Measurements from ENCODE around the gene EYA2. TPM values are rescaled to one million over a fixed set of nuclear protein-coding genes. Genes with fewer than 3 reads are reported as not detected.

EYA2 gene
- total RNA-seq, 1 experiment from 2014 or later, result not detected

DNA sequence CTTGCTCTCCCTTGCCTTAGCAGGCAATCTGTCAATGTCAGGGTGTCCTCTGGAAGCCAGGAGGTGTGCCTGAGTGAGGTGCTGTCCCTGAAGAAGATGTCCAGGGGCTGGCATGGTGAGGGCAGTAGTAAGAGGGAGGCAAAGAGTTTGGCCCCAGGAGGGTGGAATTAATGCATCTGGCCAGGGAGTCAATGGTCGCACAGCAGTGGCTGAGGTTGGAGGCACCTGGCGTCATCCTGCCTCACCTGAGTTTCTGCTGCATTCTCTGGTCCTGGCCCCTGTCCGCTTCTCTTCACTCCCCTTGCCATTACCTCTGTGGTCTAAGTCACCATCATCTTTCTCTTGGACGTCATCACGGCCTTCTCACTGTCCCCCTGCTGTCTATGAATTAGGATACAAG is 255.3 kb downstream of the EYA2 start:
- Mint-ChIP-seq H3K36me3 (ENCODE audit: insufficient read depth, unreplicated experiment) (no peaks in the 10 kb centered on the region), H3K9me3 (ENCODE audit: unreplicated experiment) (no peaks in the 10 kb centered on the region), H3K4me3 (ENCODE audit: unreplicated experiment) (no peak overlapping the region), H3K27ac (ENCODE audit: low read depth, unreplicated experiment) (no peak overlapping the region), H3K4me1 (ENCODE audit: insufficient read depth, unreplicated experiment) (peaks cover 6% of the 10 kb centered on the region), H3K27me3 (ENCODE audit: insufficient read depth, unreplicated experiment) (no peaks in the 10 kb centered on the region)
- DNase-seq (ENCODE audit: unreplicated experiment), result no peak
- CTCF ChIA-PET, result interaction anchor here (0.6 to 2.2 kb wide), 6 partner anchors 13 to 403 kb away, joined by 3 to 8 read pairs (median 5); no protein-coding TSS in a partner anchor
- BruUV-seq (replicated peaks), result no TSS peak
- intact Hi-C loops (cut with micrococcal nuclease), result loop anchor here (1.0 kb wide), 2 partner anchors 383 to 392 kb away; no protein-coding TSS in a partner anchor
- POLR2A ChIA-PET, result interaction anchor here (0.7 to 0.8 kb wide), 2 partner anchors 10 to 11 kb away, joined by 4 to 5 read pairs; no protein-coding TSS in a partner anchor
- TF ChIP-seq, protein P1, sequence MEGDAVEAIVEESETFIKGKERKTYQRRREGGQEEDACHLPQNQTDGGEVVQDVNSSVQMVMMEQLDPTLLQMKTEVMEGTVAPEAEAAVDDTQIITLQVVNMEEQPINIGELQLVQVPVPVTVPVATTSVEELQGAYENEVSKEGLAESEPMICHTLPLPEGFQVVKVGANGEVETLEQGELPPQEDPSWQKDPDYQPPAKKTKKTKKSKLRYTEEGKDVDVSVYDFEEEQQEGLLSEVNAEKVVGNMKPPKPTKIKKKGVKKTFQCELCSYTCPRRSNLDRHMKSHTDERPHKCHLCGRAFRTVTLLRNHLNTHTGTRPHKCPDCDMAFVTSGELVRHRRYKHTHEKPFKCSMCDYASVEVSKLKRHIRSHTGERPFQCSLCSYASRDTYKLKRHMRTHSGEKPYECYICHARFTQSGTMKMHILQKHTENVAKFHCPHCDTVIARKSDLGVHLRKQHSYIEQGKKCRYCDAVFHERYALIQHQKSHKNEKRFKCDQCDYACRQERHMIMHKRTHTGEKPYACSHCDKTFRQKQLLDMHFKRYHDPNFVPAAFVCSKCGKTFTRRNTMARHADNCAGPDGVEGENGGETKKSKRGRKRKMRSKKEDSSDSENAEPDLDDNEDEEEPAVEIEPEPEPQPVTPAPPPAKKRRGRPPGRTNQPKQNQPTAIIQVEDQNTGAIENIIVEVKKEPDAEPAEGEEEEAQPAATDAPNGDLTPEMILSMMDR (IDR thresholded peaks at IDR 0.05; ENCODE audit: unreplicated experiment), result no peak

DNA sequence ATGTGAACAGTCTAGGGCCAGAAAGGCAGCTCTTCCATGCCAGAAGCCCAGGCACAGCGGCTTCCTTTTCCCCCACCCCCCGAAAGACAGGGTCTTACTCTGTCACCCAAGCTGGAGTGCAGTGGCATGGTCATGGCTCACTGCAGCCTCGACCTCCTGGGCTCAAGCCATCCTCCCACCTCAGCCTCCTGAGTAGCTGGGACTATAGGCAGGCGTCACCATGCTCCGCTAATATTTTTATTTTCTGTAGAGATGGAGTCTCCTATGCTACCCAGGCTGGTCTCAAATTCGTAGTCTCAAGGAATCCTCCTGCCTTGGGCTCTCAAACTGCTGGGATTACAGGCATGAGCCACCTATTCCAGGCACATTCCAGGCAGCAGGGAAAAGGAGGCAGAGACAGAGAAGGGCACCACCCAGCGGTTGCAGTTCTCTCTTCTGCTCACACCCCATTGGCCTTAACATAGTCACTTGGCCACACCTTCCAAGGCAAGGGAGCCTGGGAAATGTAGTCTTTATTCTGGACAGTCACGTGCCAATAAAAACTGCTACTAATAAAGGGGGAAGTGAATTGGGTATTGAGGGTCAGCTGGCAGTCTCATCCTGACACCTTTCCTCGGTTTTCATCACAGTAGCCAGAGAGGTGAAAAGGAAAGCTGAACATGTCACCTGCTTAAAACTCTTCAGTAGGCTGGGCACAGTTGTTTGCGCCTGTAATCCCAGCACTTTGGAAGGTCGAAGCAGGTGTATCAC is 255.9 kb downstream of the EYA2 start:
- POLR2A ChIA-PET, result interaction anchor here (0.7 to 0.8 kb wide), 2 partner anchors 11 to 12 kb away, joined by 4 to 5 read pairs; no protein-coding TSS in a partner anchor

DNA sequence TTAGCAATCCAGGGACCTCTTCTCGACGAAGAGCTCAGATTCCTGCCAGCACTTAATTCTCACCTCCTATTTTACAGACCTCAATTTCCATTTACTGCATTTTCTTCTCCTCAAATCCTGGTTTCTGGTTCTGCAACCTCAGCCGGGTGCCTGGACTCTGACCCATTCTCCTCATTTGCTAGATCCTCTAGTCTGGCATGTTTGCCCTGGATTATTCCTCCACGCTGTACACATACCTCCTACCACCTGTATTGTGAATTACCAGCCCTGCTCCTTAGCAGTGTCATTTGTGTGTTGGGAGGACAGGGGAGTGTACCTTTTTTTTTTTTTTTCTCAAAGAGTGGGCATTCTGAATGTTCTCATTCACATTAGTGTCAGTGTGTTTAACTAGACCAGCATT is 257.4 kb downstream of the EYA2 start:
- H3K36me3 Mint-ChIP-seq (ENCODE audit: insufficient read depth, unreplicated experiment), result no peaks in the 10 kb centered on the region
- TF ChIP-seq, protein P1 (IDR thresholded peaks at IDR 0.05; ENCODE audit: unreplicated experiment), result no peak
- no peaks in the 10 kb centered on the region for H3K27me3 Mint-ChIP-seq (ENCODE audit: insufficient read depth, unreplicated experiment)
- DNase-seq (ENCODE audit: unreplicated experiment), result no peak
- no TSS peak for BruUV-seq (replicated peaks)
- no peak overlapping the region for H3K27ac Mint-ChIP-seq (ENCODE audit: low read depth, unreplicated experiment)
- POLR2A ChIA-PET, result no interaction called here
- intact Hi-C loops (cut with micrococcal nuclease), result no loop called here
- no peaks in the 10 kb centered on the region for H3K4me1 Mint-ChIP-seq (ENCODE audit: insufficient read depth, unreplicated experiment)
- no peaks in the 10 kb centered on the region for H3K9me3 Mint-ChIP-seq (ENCODE audit: unreplicated experiment)
- no peak overlapping the region for H3K4me3 Mint-ChIP-seq (ENCODE audit: unreplicated experiment)
- CTCF ChIA-PET, result interaction anchor here (0.6 to 2.2 kb wide), 3 partner anchors 385 to 400 kb away, joined by 3 to 7 read pairs (median 3); no protein-coding TSS in a partner anchor

More for the DNA sequence above, 255.9 kb downstream of the EYA2 start:
- Mint-ChIP-seq H3K4me3 (ENCODE audit: unreplicated experiment) (no peak overlapping the region), H3K9me3 (ENCODE audit: unreplicated experiment) (no peaks in the 10 kb centered on the region), H3K4me1 (ENCODE audit: insufficient read depth, unreplicated experiment) (peaks cover 5% of the 10 kb centered on the region), H3K27me3 (ENCODE audit: insufficient read depth, unreplicated experiment) (no peaks in the 10 kb centered on the region), H3K27ac (ENCODE audit: low read depth, unreplicated experiment) (no peak overlapping the region), H3K36me3 (ENCODE audit: insufficient read depth, unreplicated experiment) (no peaks in the 10 kb centered on the region)
- no TSS peak for BruUV-seq (replicated peaks)
- intact Hi-C loops (cut with micrococcal nuclease), result loop anchor here (1.0 kb wide), 2 partner anchors 383 to 392 kb away; no protein-coding TSS in a partner anchor
- DNase-seq (ENCODE audit: unreplicated experiment), result peak; percentile 88
- CTCF ChIA-PET, result interaction anchor here (0.6 to 2.2 kb wide), 8 partner anchors 14 to 404 kb away, joined by 3 to 8 read pairs (median 4); no protein-coding TSS in a partner anchor
- TF ChIP-seq, protein P1 (IDR thresholded peaks at IDR 0.05; ENCODE audit: unreplicated experiment), result peak; percentile 57

DNA sequence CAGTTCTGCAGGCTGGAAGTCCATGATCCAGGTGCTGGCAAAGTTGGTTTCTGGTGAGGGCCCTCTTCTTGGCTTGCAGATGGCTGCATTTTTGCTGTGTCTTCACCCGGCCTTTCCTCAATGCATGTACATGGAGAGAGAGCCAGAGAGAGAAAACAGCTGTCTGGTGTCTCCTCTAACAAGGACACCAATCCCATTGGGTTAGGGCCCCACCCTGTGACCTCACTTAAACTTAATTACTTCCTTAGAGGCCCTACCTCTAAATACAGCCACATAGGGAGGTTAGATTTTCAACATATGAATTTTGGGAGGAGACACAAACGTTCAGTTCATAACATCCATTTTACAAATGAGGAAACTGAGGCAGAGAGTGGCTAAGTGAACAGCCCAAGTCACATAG is 259.4 kb downstream of the EYA2 start:
- intact Hi-C loops (cut with micrococcal nuclease), result no loop called here

More for the DNA sequence above, 259.4 kb downstream of the EYA2 start:
- CTCF ChIA-PET, result interaction anchor here (0.8 kb wide), 1 partner anchor 396 kb away, joined by 4 read pairs; no protein-coding TSS in a partner anchor
- BruUV-seq (replicated peaks), result no TSS peak
- Mint-ChIP-seq H3K4me1 (ENCODE audit: insufficient read depth, unreplicated experiment) (no peaks in the 10 kb centered on the region), H3K36me3 (ENCODE audit: insufficient read depth, unreplicated experiment) (no peaks in the 10 kb centered on the region), H3K4me3 (ENCODE audit: unreplicated experiment) (no peak overlapping the region), H3K9me3 (ENCODE audit: unreplicated experiment) (no peaks in the 10 kb centered on the region), H3K27me3 (ENCODE audit: insufficient read depth, unreplicated experiment) (no peaks in the 10 kb centered on the region), H3K27ac (ENCODE audit: low read depth, unreplicated experiment) (no peak overlapping the region)
- DNase-seq (ENCODE audit: unreplicated experiment), result no peak
- POLR2A ChIA-PET, result interaction anchor here (1.0 to 1.2 kb wide), 2 partner anchors 12 to 28 kb away, joined by 3 read pairs; no protein-coding TSS in a partner anchor
- TF ChIP-seq, protein P1 (IDR thresholded peaks at IDR 0.05; ENCODE audit: unreplicated experiment), result no peak

Measured in MCF 10A (cell line).